Spleen (tissue), 7 donors: ENCODE measurements around the gene QSER1.

Source experiments
- POLR2A ChIP-seq, 3 donors: fragments of 450-650 bp; IDR thresholded peaks; one replicate each; pipeline ENCODE4 v1.5.1; 2017; ENCODE audit warnings: antibody characterized with exemption in 3 of 3, mild to moderate bottlenecking in 1 of 3
- POLR2AphosphoS5 ChIP-seq, 3 donors: sonication (generic); formaldehyde crosslinking; IDR thresholded peaks; one replicate each; pipeline ENCODE4 v1.5.1; 2017; ENCODE audit warnings: antibody characterized with exemption in 3 of 3
- TF ChIP-seq, protein P1 (sequence below), 11 experiments: fragments of 200-600 bp in 7 of 11; fragments of 450-650 bp in 4 of 11; sonication (generic) in 4 of 11; IDR thresholded peaks in 8 of 11; conservative IDR thresholded peaks in 3 of 11; 1 replicate in 7 of 11; 2 replicates in 4 of 11; pipeline versions ENCODE4 v1.4.0 to v1.8.0; 2016 to 2021; ENCODE audit warnings: antibody characterized with exemption in 11 of 11, inconsistent platforms in 4 of 11, mild to moderate bottlenecking in 1 of 11
- donor health status: DM: no; HTN: no; CAD: no; lungs with moderate emphysema.
- donor health status: DM: no; HTN: no; CAD: no.
- donor health status: DM: no; HTN: no; CAD: no.

DNA sequence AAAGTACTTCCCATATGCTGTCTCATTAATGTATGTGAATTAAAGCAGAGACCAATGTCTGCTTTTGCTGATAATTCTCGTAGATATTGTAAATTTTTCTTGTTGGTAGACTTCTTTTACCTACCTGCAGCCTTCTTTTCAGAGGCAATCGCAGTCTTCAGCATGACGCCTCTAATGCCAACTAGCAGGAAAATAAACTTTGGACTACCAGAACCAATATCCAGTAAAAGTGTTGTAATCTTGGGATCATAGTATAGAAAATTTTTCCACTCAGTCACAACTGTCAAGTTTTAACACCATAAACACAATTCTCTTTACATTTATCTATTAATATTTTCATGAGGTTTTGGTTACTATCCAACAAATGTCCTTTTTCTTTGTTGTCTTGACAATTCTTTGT is 125.4 kb downstream of the QSER1 start:
- TF ChIP-seq POLR2AphosphoS5 (IDR thresholded peaks at IDR 0.05): no peak
- TF ChIP-seq, protein P1, sequence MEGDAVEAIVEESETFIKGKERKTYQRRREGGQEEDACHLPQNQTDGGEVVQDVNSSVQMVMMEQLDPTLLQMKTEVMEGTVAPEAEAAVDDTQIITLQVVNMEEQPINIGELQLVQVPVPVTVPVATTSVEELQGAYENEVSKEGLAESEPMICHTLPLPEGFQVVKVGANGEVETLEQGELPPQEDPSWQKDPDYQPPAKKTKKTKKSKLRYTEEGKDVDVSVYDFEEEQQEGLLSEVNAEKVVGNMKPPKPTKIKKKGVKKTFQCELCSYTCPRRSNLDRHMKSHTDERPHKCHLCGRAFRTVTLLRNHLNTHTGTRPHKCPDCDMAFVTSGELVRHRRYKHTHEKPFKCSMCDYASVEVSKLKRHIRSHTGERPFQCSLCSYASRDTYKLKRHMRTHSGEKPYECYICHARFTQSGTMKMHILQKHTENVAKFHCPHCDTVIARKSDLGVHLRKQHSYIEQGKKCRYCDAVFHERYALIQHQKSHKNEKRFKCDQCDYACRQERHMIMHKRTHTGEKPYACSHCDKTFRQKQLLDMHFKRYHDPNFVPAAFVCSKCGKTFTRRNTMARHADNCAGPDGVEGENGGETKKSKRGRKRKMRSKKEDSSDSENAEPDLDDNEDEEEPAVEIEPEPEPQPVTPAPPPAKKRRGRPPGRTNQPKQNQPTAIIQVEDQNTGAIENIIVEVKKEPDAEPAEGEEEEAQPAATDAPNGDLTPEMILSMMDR (IDR thresholded peaks at IDR 0.05 in 8 of 11, conservative IDR thresholded peaks at IDR 0.05 in 3 of 11): no peak
- no peak for TF ChIP-seq POLR2A (IDR thresholded peaks at IDR 0.05)
